ENCODE results near the gene GRWD1.

- TF ChIP-seq CTCF (IDR thresholded peaks at IDR 0.05): no peak
- TF ChIP-seq EZH2 (IDR thresholded peaks at IDR 0.05; ENCODE audit: borderline replicate concordance, insufficient read depth, low read depth, low read length, poor library complexity, severe bottlenecking): no peak
Observed at GRCh38 chr19:48477698-48478338, 32.0 kb downstream of the GRWD1 start.

Measured in B cell (primary cell).